HepG2 (cell line): ENCODE data around the gene LUZP1.

Source experiments
- RAD21 ChIP-seq: fragments of 450-650 bp; formaldehyde crosslinking; IDR thresholded peaks from 2 replicates; pipeline ENCODE4 v1.5.0; 2020; ENCODE audit warnings: mild to moderate bottlenecking
- RBM22 ChIP-seq: fragments of 200-400 bp; formaldehyde crosslinking; optimal IDR thresholded peaks from 2 replicates; pipeline ENCODE3; 2017; ENCODE audit warnings: mild to moderate bottlenecking, low read length, moderate library complexity
- TCF12 ChIP-seq, 2 experiments: fragments of 450-650 bp in 1 of 2; sonication (generic) in 1 of 2; formaldehyde crosslinking in 1 of 2; IDR thresholded peaks; 2 replicates each; pipeline versions ENCODE4 v1.6.1 to v1.8.0; 2017 to 2022; ENCODE audit warnings: antibody characterized with exemption in 1 of 2, mild to moderate bottlenecking in 1 of 2, missing genetic modification reagents in 1 of 2, moderate library complexity in 1 of 2
- TF ChIP-seq, protein P1 (sequence below): IDR thresholded peaks from 2 replicates; pipeline ENCODE4 v1.6.1; 2016; ENCODE audit warnings: missing compliant biosample characterization, missing genetic modification reagents, borderline replicate concordance

DNA sequence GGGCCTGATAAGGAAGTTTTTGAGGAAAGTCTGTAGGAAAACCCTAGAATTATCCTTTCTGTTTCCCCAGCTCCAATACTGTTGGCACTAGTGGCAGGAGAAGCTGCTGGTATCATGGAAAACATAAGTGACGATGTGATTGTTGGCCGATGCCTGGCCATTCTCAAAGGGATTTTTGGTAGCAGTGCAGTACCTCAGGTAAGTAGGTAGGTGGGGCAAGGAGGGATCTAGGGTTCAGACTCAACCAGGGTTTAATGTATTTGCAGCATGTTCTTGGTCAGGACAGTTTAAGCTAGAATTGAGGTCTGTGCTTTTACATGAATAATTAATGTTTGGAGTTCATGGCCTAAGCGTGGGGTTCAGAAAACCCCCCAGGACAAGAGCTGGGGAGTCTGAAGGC lies 87.3 kb downstream of the LUZP1 start:
- no peak for TF ChIP-seq TCF12 (IDR thresholded peaks at IDR 0.05)
- TF ChIP-seq TCF12 (CRISPR knock-in tag; IDR thresholded peaks at IDR 0.05), result no peak
- TF ChIP-seq, protein P1, sequence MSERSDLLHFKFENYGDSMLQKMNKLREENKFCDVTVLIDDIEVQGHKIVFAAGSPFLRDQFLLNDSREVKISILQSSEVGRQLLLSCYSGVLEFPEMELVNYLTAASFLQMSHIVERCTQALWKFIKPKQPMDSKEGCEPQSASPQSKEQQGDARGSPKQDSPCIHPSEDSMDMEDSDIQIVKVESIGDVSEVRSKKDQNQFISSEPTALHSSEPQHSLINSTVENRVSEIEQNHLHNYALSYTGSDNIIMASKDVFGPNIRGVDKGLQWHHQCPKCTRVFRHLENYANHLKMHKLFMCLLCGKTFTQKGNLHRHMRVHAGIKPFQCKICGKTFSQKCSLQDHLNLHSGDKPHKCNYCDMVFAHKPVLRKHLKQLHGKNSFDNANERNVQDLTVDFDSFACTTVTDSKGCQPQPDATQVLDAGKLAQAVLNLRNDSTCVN (CRISPR knock-in tag), result no peak
- TF ChIP-seq RBM22, result no peak
- TF ChIP-seq RAD21 (CRISPR knock-in tag), result no peak
